GM20431 (cell line): ENCODE results near the gene DPYD.

Source experiments
- in situ Hi-C: fragments of 300-500 bp; cut with MseI, MboI; formaldehyde crosslinking; loops from one replicate; pipeline ENCODE4 v1.15.0; 2020; ENCODE audit warnings: low sequenced_read_pairs; ENCODE audit not compliant: unreplicated experiment

Gene DPYD

DNA sequence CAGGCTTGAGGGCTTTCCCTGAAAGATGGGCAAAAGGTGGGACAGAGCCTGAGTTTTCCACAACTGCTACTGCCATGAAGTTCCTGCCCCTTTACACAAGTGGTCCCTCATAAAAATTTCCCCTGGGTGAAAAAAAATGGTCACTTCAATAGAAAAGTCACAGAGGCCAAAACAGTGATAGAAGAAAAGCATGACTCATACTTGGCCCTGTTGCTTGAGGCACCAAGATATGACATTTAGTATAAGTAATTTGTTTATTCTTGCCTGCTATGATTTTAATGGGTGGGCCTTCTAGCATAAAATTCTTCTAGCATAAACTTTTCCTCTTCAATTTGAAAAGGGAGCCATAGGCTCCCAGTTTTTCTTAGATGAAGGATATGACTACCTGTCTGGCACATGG, 280.2 kb downstream of the DPYD start:
- in situ Hi-C loops = no loop called here

DNA sequence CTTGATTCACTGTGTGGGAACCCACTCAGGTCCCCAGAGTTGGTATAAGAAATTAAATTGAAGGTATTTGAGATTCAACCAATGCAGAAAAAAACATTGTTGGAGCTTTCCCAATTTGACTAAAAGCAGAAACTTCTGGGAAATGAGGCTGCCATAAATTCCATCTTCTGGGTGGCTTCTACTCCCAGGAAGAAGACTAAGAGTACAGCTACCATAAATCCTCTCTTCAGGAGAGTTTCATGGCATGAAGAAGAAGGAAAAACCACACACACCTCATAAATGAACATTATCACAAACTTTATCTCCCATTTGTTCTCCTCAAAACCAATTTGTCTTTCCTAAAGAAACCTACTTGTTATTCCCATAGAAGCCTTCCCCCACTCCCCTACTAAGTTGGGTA, 283.9 kb downstream of the DPYD start:
- in situ Hi-C loops = no loop called here

DNA sequence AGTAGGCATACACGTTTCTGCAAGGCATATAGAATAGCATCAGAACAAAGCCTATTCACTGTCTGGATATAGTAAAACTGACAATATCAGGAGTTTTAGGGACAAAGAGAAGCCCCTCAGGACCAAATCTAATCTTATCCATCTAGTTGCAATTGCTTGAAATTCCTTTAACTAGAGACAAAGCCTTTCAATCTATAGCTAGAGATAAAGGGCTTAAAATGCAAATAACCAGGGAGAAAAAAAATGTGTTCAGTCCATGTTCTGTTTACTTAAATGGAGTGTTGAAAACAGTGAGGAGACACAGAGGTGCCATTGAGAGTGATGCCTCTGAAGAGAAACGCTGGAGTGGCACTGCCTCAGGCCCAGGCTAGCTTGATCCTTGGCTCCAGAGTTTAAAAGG, 286.1 kb downstream of the DPYD start:
- in situ Hi-C loops = no loop called here

DNA sequence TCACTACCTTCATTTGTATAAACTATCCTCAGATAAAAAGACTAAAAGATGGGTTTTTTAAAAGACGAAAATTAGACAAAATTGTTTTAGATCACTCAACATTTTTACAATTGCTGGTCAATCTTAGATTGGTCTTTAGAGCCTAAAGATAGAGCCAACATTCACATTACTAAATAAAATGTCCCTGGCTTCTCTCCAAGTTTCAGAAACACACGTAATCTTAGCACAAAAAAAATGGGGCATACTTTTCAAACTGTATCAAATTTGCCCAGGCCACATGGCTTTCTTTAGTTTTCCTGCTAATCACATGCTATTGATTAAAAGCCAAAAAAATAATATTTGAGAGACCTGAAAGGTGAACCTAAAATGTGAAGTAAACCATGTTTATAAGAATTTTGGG, 288.1 kb downstream of the DPYD start:
- in situ Hi-C loops = no loop called here

DNA sequence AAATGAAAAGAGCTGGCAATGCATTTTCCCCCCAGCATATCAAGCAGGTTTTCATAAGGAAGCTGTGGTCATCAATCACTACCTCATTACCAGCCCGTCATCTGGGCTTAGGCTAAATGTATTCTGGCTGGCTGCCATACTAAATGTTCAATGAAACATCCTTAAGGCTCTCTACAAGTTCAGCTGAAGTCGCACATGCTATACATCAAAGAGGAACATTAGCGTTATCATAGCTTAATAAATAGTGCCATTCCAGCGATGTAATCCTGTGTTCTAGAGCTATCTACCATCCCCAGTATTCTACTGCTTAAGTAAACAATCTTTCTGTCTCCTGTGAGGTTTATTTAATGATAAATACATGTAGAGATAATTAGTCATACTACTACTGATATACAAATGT, 288.8 kb downstream of the DPYD start:
- in situ Hi-C loops = no loop called here

DNA sequence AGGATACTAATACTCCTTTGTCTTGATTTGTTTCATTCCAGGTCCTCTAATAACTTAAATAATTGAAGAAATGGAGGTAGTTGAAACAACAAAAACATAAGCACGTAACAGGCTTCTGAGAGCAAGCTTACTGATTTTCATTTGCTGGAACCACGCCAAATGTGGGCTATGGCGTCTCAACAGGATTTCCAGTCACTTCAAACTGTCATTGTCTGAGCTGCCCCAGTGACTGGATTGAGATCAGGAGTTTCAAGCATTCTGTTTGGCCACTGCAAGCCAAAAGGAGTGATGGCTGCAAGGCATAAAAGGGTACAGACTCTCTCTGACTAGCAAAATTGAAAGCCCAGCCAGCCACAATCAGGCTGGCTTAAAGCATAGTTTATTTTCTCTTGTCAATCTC, 289.9 kb downstream of the DPYD start:
- in situ Hi-C loops = no loop called here

DNA sequence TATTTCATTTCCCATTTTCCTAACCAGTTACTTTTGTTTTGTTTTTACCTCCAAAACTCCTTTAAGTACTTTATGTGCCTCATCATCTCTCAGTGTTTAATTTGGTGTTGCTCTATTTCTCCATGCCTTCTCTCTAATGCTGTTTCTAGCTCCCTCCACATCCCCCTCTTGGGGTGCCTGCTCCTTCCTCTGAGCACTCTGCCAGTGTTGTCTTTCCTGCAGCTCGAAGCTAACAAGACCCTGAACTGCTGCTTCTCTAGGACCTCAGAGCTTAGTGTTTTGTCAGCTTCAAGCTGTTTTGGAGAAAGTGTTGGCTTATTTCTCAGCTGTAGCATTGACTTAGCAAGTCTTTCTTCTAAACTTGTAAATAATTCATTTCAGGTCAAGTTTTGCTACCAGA, 290.6 kb downstream of the DPYD start:
- in situ Hi-C loops = no loop called here

DNA sequence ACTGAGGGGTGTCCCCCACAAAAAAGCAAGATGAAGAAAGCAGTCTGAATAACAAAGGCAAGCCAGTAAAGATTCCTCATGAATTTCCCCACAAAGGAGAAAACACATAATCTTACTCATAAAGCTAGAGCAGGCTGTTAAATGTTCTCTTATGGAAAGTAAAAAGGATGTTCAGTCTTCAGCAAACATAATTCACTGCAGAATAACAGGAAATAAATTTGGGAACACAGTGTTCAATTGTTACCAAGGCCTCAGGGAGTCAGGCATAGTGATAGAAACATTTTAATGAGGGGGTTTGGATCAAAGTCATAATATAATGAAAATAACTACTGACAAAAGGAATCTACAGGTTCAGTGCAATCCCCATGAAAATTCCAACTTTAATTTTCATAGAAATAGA, 297.6 kb downstream of the DPYD start:
- in situ Hi-C loops = no loop called here

DNA sequence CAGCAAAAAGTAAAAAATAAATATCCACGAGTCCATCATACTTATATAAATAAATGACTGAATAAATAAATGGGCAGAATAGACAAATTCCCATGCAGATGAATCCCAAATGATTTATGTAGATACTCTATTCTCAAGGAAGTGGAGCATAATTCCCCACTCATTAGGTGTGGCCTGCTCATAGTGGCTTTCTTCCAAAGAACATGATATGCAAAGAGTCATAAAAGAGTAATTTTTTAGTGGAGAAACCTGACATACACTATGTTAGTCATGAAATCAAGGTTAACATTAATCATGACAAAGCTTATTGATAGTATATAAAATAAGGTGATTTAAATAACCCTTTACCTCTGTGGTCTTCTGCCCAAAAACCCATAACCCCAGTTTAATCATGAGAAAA, 298.9 kb downstream of the DPYD start:
- in situ Hi-C loops = no loop called here

DNA sequence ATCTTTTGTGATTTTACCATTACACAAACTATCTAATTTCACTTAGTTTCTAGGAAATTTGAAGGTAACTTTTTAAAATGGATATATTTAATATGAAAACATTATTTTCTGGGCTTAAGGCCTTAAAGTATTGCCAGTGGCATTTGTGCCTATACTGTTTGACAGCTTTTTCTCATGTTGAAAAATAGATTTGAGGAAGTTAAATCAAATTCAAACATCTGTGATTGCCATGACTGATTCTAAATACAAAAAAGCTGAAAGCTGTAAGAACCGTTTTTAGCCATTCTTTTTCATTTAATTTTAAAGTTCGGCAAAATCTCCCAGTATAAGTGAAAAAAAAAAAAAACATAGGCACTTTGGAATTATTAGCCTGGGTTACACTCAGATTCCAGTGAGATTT, 301.1 kb downstream of the DPYD start:
- in situ Hi-C loops = no loop called here

DNA sequence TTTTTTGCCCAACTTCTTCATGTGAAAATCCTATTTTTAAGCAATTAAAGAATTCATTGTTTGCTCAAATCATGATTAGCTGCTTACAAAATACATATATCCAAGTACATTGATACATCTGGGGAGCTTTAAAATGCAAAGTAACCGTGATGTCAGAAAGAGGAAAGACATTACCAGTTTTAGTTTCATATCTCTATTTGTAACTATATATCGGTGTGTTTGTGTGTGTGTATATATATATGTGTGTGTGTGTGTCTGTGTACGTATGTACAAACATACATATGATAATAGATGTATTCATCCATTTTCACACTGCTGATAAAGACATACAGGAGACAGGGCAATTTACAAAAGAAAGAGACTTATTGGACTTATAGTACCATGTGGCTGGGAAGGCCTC, 310.1 kb downstream of the DPYD start:
- in situ Hi-C loops = no loop called here

DNA sequence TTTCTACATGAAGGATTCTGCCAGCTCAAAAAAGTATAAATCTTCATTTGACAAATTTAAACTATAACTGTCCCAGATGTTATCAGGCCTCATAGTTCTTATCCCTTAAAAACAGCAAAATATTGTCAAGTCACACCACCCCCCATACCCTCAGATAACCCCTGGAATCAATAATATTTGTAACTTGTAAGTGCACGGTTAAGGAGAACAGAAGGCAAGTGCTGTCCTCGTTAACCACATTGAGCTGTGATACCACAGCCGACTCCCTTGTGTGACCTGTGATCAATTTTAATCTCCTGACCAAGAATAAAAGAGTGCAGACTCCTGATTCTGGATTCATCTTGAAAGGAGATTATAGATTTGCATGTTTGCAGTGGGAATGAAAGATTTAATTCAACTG, 310.7 kb downstream of the DPYD start:
- in situ Hi-C loops = no loop called here

DNA sequence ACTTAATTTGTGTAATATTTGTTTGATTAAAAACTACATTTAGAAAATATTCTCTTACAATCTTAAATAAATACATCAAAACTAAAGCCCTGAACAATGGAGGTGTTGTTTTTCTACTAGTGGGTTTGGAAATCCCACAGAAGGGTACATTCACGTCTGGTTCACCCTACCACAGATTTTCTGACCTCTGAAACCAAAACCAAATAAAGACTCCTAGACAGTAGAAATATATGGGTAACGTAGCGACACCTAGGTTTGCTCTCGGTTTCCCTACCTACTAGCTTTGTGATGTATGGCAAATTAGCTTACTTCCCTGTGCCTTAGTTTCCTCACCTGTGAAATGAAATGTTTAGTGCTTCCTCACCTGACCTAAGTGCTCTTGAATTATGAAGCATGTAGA, 312.6 kb downstream of the DPYD start:
- in situ Hi-C loops = no loop called here

DNA sequence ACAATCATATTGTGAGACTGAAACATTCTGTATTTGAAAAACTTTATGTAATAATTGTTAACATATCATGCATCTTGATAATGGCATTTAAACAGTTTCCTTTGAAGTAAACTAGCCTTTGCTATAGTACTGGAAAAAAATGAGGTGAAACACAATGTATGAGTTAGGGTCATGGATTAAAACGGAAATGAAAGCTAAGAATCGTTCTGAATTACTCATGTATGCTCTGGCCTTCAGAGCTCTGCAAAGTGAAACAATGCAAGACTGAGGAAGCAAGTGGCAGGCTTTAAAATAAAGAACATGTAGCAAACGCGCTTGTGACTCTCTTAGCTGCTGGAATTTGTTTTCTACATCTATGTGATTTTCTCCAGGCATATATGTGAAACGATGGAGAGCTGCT, 317.1 kb downstream of the DPYD start:
- in situ Hi-C loops = no loop called here

DNA sequence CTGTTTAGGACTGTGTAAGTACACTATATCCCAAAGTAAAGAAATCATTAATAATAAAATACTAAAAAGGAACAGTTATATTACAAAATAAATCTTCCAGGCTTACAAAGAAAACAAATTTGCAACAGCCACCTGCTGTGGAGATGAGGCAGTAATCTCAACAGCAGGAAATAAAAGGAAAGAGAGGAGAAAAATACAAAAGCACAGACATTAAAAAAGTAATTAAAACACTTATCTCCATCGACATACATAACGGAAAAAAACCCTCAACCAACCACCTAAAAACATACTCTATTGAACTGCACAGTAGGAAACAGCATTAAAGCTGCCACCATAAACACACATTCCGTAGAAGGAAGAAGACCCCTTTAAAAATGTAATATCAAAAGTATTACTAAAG, 317.6 kb downstream of the DPYD start:
- in situ Hi-C loops = no loop called here

DNA sequence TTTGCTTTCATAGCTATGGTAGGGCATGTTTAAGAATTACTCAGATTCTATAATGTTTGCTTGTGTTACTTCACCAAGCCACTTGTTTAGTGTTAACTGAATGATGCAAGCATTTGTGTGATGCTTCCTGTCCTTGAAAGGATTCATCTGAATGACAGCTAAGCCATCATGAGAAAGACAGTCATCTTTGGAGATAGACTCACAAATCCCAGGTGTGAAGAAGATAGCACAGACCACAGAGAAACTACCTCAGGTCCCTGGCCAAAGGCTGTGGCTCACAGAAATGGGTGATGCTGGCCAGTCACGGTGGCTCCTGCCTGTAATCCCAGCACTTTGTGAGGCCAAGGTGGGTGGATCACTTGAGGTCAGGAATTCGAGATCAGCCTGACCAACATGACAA, 321.4 kb downstream of the DPYD start:
- in situ Hi-C loops = no loop called here

DNA sequence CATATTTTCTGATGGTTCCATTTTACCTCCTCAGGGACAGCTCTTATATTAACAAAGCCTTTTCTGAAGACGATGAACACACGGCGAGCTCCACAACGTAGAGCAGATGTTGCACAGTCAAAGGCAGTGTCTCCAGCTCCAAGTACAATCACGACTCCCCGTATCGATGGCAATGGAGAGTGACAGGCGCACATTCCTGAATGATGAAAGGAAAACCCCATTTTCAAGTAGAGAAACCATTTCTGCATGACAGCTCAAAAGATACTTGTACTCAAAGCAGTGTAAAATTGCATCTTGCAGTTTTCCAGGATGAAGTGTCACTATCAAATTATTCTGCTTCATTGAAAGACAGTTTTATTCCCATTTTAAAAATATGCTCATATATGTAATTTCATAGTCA, 327.6 kb downstream of the DPYD start:
- in situ Hi-C loops = no loop called here

DNA sequence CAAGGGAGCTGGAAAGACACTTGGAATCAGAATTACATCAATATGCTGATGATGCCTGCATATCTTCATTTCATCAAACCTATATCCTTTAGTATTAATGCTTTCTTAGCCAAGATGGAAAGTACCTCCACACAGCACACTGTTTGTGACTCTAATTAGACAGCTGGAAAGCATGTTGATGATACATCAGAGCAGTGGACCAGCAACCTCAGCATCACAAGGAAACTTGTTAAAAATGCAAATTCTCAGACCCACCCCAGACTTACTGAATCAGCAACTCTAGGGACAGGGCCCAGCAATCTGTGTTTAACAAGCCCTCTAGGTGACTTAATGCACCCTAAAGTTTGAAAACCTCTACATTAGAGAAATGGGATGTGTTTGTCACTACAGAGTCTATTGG, 332.1 kb downstream of the DPYD start:
- in situ Hi-C loops = no loop called here

DNA sequence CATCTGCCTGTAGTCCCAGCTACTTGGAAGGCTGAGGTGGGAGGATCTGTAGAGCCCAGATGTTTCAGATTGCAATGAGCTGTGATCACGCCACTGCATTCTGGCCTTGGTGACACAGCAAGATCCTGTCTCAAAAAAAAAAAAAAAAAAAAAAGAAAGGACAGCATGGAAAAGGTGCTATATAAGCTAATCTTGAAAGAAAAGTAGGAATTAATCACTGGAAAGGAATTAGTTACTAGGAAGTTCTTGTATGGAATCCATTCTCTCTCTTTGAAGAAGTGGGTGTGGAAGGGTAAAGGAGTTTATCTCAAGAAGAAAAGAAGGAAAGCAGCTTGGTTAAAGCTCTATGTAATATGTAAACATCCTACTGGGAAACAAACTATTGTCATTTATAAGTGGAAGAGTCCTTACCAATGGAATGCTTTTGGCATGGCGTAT, 339.2 kb downstream of the DPYD start:
- in situ Hi-C loops = no loop called here

DNA sequence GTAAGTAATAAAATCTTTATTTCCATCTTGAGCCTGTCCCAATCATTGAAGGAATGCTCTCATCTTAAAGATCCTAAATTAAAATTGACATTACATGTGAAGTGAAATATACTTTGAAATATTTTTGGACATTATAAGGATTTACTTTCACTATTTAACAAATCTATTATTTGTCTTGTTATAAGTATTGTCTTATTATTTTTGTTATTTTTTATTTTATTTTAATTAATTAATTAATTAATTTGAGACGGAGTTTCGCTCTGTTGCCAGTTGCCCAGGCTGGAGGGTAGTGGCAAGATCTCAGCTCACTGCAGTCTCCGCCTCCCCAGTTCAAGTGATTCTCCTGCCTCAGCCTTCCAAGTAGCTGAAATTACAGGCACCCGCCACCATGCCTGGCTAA, 343.2 kb downstream of the DPYD start:
- in situ Hi-C loops = no loop called here

DNA sequence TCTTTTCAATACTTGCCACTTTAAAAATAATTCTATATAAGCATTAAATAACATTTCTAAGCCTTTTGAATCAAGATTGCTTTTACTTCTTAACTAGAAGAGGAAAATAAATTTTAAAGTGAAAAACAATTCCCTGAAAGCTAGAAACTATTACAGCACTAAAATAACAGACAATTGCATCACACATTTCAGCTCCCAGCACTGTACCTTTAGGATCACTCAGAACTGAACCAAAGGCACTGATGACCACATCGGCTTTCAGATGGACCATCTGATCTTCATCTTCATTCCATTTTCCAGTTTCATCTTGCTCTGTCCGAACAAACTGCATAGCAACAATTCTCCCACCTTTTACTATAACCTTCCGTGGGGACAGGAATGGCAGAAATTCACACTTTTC, 347.3 kb downstream of the DPYD start:
- in situ Hi-C loops = no loop called here

DNA sequence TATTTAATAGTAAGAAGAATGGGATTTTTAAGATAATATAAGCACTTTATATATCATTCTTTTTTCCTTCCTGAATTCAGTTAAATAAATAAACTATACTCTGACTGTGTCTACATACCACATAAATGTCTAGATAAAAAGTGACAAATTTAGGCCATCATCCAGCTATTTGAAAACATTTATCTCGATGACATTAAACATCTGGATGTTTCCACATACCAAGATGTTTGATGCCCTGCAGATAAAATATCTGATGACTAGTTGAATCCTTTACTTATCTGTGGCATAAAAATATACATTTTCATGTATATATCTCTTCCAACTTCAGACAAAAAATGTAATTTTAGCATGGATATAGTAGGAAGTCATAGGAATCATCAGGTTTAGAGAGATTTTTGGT, 348.3 kb downstream of the DPYD start:
- in situ Hi-C loops = no loop called here

DNA sequence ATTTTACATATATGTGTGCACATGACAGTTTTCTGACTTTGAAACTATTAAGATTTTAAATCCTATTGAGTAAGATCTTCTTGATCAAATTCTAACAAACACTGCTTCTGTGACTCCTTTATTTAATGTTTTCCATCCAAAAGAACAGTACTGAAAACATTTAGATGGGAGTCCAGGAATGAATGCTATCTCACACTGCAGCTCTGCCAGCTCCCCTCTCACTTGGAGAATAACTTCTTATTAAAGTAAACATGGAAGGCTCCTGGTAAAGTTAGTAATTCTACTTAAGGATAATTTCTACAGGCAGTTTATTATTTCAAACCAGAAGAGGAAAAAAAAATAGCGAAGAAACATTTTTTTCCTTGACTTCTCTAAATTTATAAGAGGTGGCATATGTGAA, 349.1 kb downstream of the DPYD start:
- in situ Hi-C loops = no loop called here
